Measurements from ENCODE around the gene RNF5. TPM values are rescaled to one million over a fixed set of nuclear protein-coding genes. Genes with fewer than 3 reads are reported as not detected.
A peak's percentile ranks its signal among the peaks of the same experiment; 100 is the strongest.

Gene RNF5
- total and polyA plus RNA-seq, 9 of the 15 experiments (the other 6 are each of a cell fraction or from before 2014, with no cell fraction given) = 62.2 to 245 (median 129) TPM

DNA sequence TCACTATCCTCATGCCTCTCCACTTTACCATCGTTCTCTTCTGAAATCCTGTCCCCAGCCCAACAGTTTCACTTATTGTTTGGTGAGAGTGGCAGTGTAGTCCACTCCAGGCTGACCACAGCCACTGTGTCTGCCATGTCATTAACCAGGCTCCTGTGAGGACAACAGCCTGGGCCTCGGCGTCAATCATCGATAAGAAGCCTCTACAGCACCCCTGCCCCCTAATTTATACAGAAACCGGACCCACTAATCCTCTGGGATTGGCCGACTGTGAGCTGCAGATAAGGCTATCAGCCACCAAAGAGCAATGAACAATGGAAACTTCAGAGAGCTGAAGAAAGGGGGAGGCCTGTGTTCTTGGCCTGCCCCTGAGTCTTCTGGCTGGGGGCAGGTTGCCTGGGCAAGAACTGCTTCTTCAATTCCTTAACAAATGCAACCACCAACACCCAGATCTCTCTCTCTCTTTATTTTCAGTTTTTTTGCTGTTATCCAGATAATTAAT lies 10.4 kb upstream of the RNF5 start (continued):
- TF ChIP-seq, protein P1, sequence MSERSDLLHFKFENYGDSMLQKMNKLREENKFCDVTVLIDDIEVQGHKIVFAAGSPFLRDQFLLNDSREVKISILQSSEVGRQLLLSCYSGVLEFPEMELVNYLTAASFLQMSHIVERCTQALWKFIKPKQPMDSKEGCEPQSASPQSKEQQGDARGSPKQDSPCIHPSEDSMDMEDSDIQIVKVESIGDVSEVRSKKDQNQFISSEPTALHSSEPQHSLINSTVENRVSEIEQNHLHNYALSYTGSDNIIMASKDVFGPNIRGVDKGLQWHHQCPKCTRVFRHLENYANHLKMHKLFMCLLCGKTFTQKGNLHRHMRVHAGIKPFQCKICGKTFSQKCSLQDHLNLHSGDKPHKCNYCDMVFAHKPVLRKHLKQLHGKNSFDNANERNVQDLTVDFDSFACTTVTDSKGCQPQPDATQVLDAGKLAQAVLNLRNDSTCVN (CRISPR knock-in tag; IDR thresholded peaks at IDR 0.05) = no peak
- TF ChIP-seq ZNF830 (CRISPR knock-in tag; IDR thresholded peaks at IDR 0.05) (no peak), ZNF253 (CRISPR knock-in tag; conservative IDR thresholded peaks at IDR 0.05) (no peak), POLR3G (IDR thresholded peaks at IDR 0.05; ENCODE audit: extremely low read depth, insufficient read length, insufficient replicate concordance) (no peak), SIRT6 (IDR thresholded peaks at IDR 0.05; ENCODE audit: low read depth, low read length) (no peak), NFRKB (IDR thresholded peaks at IDR 0.05; ENCODE audit: low read depth) (peak; percentile 80; the same call in 1 of the 2 replicates), MEF2D (tag; conservative IDR thresholded peaks at IDR 0.05; ENCODE audit: low read depth) (0 out of 2 replicates have a peak, but pooled peaks have one; percentile 50), CBFA2T3 (IDR thresholded peaks at IDR 0.05) (peak; percentile 97), ZNF274 (IDR thresholded peaks at IDR 0.05; ENCODE audit: borderline replicate concordance, low read depth, low read length) (no peak)
- TF ChIP-seq, protein P2, sequence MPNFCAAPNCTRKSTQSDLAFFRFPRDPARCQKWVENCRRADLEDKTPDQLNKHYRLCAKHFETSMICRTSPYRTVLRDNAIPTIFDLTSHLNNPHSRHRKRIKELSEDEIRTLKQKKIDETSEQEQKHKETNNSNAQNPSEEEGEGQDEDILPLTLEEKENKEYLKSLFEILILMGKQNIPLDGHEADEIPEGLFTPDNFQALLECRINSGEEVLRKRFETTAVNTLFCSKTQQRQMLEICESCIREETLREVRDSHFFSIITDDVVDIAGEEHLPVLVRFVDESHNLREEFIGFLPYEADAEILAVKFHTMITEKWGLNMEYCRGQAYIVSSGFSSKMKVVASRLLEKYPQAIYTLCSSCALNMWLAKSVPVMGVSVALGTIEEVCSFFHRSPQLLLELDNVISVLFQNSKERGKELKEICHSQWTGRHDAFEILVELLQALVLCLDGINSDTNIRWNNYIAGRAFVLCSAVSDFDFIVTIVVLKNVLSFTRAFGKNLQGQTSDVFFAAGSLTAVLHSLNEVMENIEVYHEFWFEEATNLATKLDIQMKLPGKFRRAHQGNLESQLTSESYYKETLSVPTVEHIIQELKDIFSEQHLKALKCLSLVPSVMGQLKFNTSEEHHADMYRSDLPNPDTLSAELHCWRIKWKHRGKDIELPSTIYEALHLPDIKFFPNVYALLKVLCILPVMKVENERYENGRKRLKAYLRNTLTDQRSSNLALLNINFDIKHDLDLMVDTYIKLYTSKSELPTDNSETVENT (CRISPR knock-in tag; IDR thresholded peaks at IDR 0.05) = no peak
- TF ChIP-seq, protein P3, sequence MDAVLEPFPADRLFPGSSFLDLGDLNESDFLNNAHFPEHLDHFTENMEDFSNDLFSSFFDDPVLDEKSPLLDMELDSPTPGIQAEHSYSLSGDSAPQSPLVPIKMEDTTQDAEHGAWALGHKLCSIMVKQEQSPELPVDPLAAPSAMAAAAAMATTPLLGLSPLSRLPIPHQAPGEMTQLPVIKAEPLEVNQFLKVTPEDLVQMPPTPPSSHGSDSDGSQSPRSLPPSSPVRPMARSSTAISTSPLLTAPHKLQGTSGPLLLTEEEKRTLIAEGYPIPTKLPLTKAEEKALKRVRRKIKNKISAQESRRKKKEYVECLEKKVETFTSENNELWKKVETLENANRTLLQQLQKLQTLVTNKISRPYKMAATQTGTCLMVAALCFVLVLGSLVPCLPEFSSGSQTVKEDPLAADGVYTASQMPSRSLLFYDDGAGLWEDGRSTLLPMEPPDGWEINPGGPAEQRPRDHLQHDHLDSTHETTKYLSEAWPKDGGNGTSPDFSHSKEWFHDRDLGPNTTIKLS (IDR thresholded peaks at IDR 0.05; ENCODE audit: borderline replicate concordance, low read depth) = peak; percentile 60; the same call in 1 of the 2 replicates
- TF ChIP-seq, protein P4, sequence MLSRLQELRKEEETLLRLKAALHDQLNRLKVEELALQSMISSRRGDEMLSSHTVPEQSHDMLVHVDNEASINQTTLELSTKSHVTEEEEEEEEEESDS (CRISPR knock-in tag; IDR thresholded peaks at IDR 0.05) = no peak
- TF ChIP-seq, protein P5, sequence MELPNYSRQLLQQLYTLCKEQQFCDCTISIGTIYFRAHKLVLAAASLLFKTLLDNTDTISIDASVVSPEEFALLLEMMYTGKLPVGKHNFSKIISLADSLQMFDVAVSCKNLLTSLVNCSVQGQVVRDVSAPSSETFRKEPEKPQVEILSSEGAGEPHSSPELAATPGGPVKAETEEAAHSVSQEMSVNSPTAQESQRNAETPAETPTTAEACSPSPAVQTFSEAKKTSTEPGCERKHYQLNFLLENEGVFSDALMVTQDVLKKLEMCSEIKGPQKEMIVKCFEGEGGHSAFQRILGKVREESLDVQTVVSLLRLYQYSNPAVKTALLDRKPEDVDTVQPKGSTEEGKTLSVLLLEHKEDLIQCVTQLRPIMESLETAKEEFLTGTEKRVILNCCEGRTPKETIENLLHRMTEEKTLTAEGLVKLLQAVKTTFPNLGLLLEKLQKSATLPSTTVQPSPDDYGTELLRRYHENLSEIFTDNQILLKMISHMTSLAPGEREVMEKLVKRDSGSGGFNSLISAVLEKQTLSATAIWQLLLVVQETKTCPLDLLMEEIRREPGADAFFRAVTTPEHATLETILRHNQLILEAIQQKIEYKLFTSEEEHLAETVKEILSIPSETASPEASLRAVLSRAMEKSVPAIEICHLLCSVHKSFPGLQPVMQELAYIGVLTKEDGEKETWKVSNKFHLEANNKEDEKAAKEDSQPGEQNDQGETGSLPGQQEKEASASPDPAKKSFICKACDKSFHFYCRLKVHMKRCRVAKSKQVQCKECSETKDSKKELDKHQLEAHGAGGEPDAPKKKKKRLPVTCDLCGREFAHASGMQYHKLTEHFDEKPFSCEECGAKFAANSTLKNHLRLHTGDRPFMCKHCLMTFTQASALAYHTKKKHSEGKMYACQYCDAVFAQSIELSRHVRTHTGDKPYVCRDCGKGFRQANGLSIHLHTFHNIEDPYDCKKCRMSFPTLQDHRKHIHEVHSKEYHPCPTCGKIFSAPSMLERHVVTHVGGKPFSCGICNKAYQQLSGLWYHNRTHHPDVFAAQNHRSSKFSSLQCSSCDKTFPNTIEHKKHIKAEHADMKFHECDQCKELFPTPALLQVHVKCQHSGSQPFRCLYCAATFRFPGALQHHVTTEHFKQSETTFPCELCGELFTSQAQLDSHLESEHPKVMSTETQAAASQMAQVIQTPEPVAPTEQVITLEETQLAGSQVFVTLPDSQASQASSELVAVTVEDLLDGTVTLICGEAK (IDR thresholded peaks at IDR 0.05) = no peak
- TF ChIP-seq, protein P5 (CRISPR knock-in tag; IDR thresholded peaks at IDR 0.05) = no peak

Measured in K562 (cell line).